Measurements from ENCODE around the gene TRIM16. TPM values are rescaled to one million over a fixed set of nuclear protein-coding genes. Genes with fewer than 3 reads are reported as not detected.
"Not testable (repeated sequence)": the region's sequence is repeated elsewhere in the genome, so short reads cannot be mapped to it uniquely, and the experiment has no call there.

The TRIM16 gene
- total RNA-seq, 6 experiments from 2014 or later, result 2.9 to 6.3 (median 5.0) TPM

- H3K9me3 ChIP-seq, result no peaks in the 10 kb centered on the region
- TF ChIP-seq POLR2A (IDR thresholded peaks at IDR 0.05) (no peak), CTCF (IDR thresholded peaks at IDR 0.05) (no peak)
- H3K36me3 ChIP-seq, result no peaks in the 10 kb centered on the region
- WGBS (ENCODE audit: insufficient coverage, low coverage, low lambda C conversion rate, missing lambda C conversion rate), result 79% methylated on average over 3 of the region's 3 CpGs
- no peak overlapping the region for H3K4me3 ChIP-seq
- no peak for DNase-seq
- intact Hi-C loops (cut with DNase I), result no loop called here
- no peaks in the 10 kb centered on the region for H3K4me1 ChIP-seq
- ATAC-seq, result no peak
- no peak overlapping the region for H3K27ac ChIP-seq
- no peaks in the 10 kb centered on the region for H3K27me3 ChIP-seq
Measured at GRCh38 chr17:15658296-15658695, 25.8 kb downstream of the TRIM16 start.

GRCh38 chr17:15657868-15658267 is 26.2 kb downstream of the TRIM16 start:
- intact Hi-C loops (cut with DNase I), result no loop called here
- Histone ChIP-seq H3K36me3 (no peaks in the 10 kb centered on the region), H3K4me1 (no peaks in the 10 kb centered on the region), H3K27ac (no peak overlapping the region), H3K9me3 (no peaks in the 10 kb centered on the region), H3K4me3 (no peak overlapping the region), H3K27me3 (no peaks in the 10 kb centered on the region)
- DNase-seq, result no peak
- ATAC-seq, result no peak
- TF ChIP-seq CTCF (IDR thresholded peaks at IDR 0.05), result no peak

GRCh38 chr17:15654886-15655561 is 29.1 kb downstream of the TRIM16 start:
- intact Hi-C loops (cut with DNase I), result no loop called here
- WGBS (ENCODE audit: insufficient coverage, low coverage, low lambda C conversion rate, missing lambda C conversion rate), result 64% methylated on average over 3 of the region's 3 CpGs
- H3K27ac ChIP-seq, result no peak overlapping the region
- H3K36me3 ChIP-seq, result no peaks in the 10 kb centered on the region
- H3K4me3 ChIP-seq, result no peak overlapping the region
- H3K4me1 ChIP-seq, result no peaks in the 10 kb centered on the region
- DNase-seq (no peak), ATAC-seq (no peak)
- no peaks in the 10 kb centered on the region for H3K9me3 ChIP-seq
- TF ChIP-seq CTCF (IDR thresholded peaks at IDR 0.05), result no peak
- no peak for TF ChIP-seq POLR2A (IDR thresholded peaks at IDR 0.05)
- H3K27me3 ChIP-seq, result no peaks in the 10 kb centered on the region

DNA sequence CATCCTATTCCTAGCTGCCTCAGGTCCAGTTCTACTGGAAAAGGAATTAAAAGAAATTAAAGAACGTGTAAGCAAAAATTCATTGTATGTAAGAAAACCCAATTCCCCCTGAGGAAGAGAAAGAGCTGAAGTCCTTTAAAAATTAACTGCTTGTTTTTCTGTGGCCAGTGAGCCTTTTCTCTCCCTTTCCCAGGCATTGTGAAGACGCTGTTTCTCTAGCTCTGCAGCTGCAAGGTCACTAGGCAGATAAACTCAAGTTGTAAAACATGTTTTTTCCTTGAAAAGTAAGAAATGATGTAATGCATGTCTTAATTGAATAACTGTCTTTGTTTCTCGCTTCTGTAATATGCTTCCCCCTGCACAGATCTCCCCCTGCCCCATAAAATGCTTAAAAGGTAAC is 29.7 kb downstream of the TRIM16 start:
- H3K27me3 ChIP-seq; H3K27ac ChIP-seq; H3K4me3 ChIP-seq; H3K36me3 ChIP-seq; intact Hi-C loops (cut with DNase I); ATAC-seq; DNase-seq; H3K9me3 ChIP-seq; H3K4me1 ChIP-seq: not testable (repeated sequence)
- WGBS (ENCODE audit: insufficient coverage, low coverage, low lambda C conversion rate, missing lambda C conversion rate), result 80% methylated on average over 3 of the region's 3 CpGs

DNA sequence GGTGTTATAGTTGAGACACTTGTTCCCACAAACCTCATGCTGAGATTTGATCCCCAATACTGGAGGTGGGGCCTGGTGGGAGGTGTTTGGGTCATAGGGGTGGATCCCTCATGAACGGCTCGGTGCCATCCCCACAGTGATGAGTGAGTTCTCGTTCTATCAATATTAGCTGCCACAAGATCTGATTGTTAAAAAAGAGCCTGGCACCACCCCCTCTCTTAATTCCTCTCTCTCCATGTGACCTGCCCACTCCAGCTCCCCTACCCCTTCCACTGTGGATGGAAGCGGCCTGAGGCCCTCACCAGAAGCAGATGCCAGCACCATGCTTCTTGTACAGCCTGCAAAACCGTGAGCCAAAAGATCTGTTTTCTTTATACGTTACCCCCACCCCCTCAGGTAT is 31.2 kb downstream of the TRIM16 start:
- 85% methylated on average over 4 of the region's 6 CpGs for WGBS (ENCODE audit: insufficient coverage, low coverage, low lambda C conversion rate, missing lambda C conversion rate)

More for the DNA sequence above, 31.2 kb downstream of the TRIM16 start:
- DNase-seq, result no peak
- no peaks in the 10 kb centered on the region for H3K4me1 ChIP-seq
- no peaks in the 10 kb centered on the region for H3K9me3 ChIP-seq
- intact Hi-C loops (cut with DNase I), result no loop called here
- no peak overlapping the region for H3K27ac ChIP-seq
- no peak overlapping the region for H3K4me3 ChIP-seq
- H3K36me3 ChIP-seq, result no peaks in the 10 kb centered on the region
- no peak for ATAC-seq
- TF ChIP-seq POLR2A (IDR thresholded peaks at IDR 0.05), result no peak
- no peak for TF ChIP-seq CTCF (IDR thresholded peaks at IDR 0.05)
- H3K27me3 ChIP-seq, result no peaks in the 10 kb centered on the region
